CD14-positive monocyte (primary cell): ENCODE measurements around the gene TNNT2. TPM values are rescaled to one million over a fixed set of nuclear protein-coding genes. Genes with fewer than 3 reads are reported as not detected.

Source experiments
- DNase-seq, 3 donors: peaks; one replicate each; pipeline ENCODE4 v3.0.0-alpha.2; 2011 to 2022
- H2AFZ ChIP-seq: 2 replicates; pipeline ENCODE4 v1.6.0; 2012; ENCODE audit warnings: mild to moderate bottlenecking, low read depth, low read length, inconsistent platforms; ENCODE audit not compliant: insufficient read depth, poor library complexity, severe bottlenecking
- H3K27ac ChIP-seq, 2 donors: 1 replicate in 1 of 2; 2 replicates in 1 of 2; pipeline ENCODE4 v1.5.1; 2012 to 2013; ENCODE audit warnings: low read length in 2 of 2, control low read depth in 1 of 2, inconsistent platforms in 1 of 2, low read depth in 1 of 2, mild to moderate bottlenecking in 1 of 2
- H3K27me3 ChIP-seq, 2 donors: one replicate each; pipeline versions ENCODE4 v1.6.0 to v1.6.1; 2011 to 2013; ENCODE audit warnings: low read length in 2 of 2; ENCODE audit not compliant: control insufficient read depth in 2 of 2, insufficient read depth in 2 of 2
- H3K36me3 ChIP-seq, 2 donors: replicated peaks in 1 of 2; 1 replicate in 1 of 2; 2 replicates in 1 of 2; pipeline versions ENCODE4 v1.5.1 to v1.6.1; 2012 to 2013; ENCODE audit warnings: low read length in 2 of 2, control low read depth in 1 of 2, inconsistent platforms in 1 of 2, mild to moderate bottlenecking in 1 of 2; ENCODE audit not compliant: insufficient read depth in 2 of 2, control insufficient read depth in 1 of 2
- H3K4me1 ChIP-seq, 2 donors: 1 replicate in 1 of 2; 2 replicates in 1 of 2; pipeline versions ENCODE4 v1.5.1 to v1.6.1; 2012 to 2013; ENCODE audit warnings: low read length in 2 of 2, control low read depth in 1 of 2, inconsistent platforms in 1 of 2, mild to moderate bottlenecking in 1 of 2, moderate library complexity in 1 of 2; ENCODE audit not compliant: insufficient read depth in 2 of 2, control insufficient read depth in 1 of 2
- H3K4me2 ChIP-seq: replicated peaks from 2 replicates; pipeline ENCODE3; 2012; ENCODE audit warnings: low read length, moderate library complexity, mild to moderate bottlenecking; ENCODE audit not compliant: poor library complexity, severe bottlenecking; ENCODE audit errors: extremely low read depth
- H3K4me3 ChIP-seq, 3 experiments: fragments of 200-600 bp in 1 of 3; sonication (generic) in 1 of 3; replicated peaks in 1 of 3; 1 replicate in 2 of 3; 2 replicates in 1 of 3; pipeline ENCODE4 v1.5.1; 2011 to 2013; ENCODE audit warnings: low read length in 3 of 3, mild to moderate bottlenecking in 3 of 3, control low read depth in 2 of 3, low read depth in 2 of 3, inconsistent platforms in 1 of 3, moderate library complexity in 1 of 3
- H3K79me2 ChIP-seq: 2 replicates; pipeline ENCODE4 v1.6.0; 2012; ENCODE audit warnings: mild to moderate bottlenecking, control low read depth, inconsistent platforms, low read length, moderate library complexity; ENCODE audit not compliant: insufficient read depth
- H3K9ac ChIP-seq: 2 replicates; pipeline ENCODE4 v1.6.0; 2017; ENCODE audit warnings: low read length, mild to moderate bottlenecking; ENCODE audit not compliant: insufficient read depth, poor library complexity, severe bottlenecking
- H3K9me3 ChIP-seq, 2 donors: replicated peaks in 1 of 2; 1 replicate in 1 of 2; 2 replicates in 1 of 2; pipeline versions ENCODE4 v1.5.1 to v1.6.1; 2012 to 2013; ENCODE audit warnings: low read length in 2 of 2, control low read depth in 1 of 2; ENCODE audit not compliant: control insufficient read depth in 1 of 2, insufficient read depth in 1 of 2
- H4K20me1 ChIP-seq: 2 replicates; pipeline ENCODE4 v1.6.0; 2012; ENCODE audit warnings: mild to moderate bottlenecking, low read length, control low read depth, moderate library complexity; ENCODE audit not compliant: insufficient read depth
- H3K27ac Mint-ChIP-seq, 7 donors: one replicate each; pipeline ENCODE4 v1.8.0; 2020; ENCODE audit warnings: mild to moderate bottlenecking in 7 of 7, mixed read lengths in 7 of 7, moderate library complexity in 6 of 7, inconsistent platforms in 2 of 7
- H3K27me3 Mint-ChIP-seq, 3 donors: one replicate each; pipeline ENCODE4 v1.8.0; 2021 to 2022; ENCODE audit warnings: low read depth in 3 of 3, mild to moderate bottlenecking in 3 of 3, mixed read lengths in 3 of 3, moderate library complexity in 3 of 3, inconsistent platforms in 1 of 3
- H3K36me3 Mint-ChIP-seq, 2 donors: one replicate each; pipeline ENCODE4 v1.8.0; 2020; ENCODE audit warnings: mixed read lengths in 2 of 2, inconsistent platforms in 1 of 2, mild to moderate bottlenecking in 1 of 2
- H3K4me1 Mint-ChIP-seq: one replicate; pipeline ENCODE4 v1.8.0; 2020; ENCODE audit warnings: mild to moderate bottlenecking, mixed read lengths
- H3K4me3 Mint-ChIP-seq, 2 donors: one replicate each; pipeline ENCODE4 v1.8.0; 2020; ENCODE audit warnings: mild to moderate bottlenecking in 2 of 2, mixed read lengths in 2 of 2, moderate library complexity in 1 of 2
- H3K9me3 Mint-ChIP-seq, 7 donors: one replicate each; pipeline ENCODE4 v1.8.0; 2020 to 2022; ENCODE audit warnings: mixed read lengths in 7 of 7, mild to moderate bottlenecking in 6 of 7, moderate library complexity in 6 of 7, inconsistent platforms in 2 of 7
- CTCF ChIP-seq: fragments of 200-600 bp; IDR thresholded peaks from one replicate; pipeline ENCODE4 v1.8.0; 2022; ENCODE audit warnings: antibody characterized with exemption, mild to moderate bottlenecking
- WGBS: methylation state at CpG from one replicate; pipeline ENCODE4 v1.1.5; 2013; ENCODE audit warnings: missing lambda C conversion rate; ENCODE audit not compliant: insufficient coverage; 5-methylcytosine and 5-hydroxymethylcytosine counted together
- intact Hi-C, 2 donors: fragments of 100-400 bp; cut with micrococcal nuclease; formaldehyde crosslinking; loops; one replicate each; pipeline versions ENCODE4 v1.15.0 to v1.15.1; 2023
- polyA minus RNA-seq: library from RNA; depleted of rRNA, polyadenylated mRNA; stranded (reverse); fragments of >200 nt; gene quantifications from 2 replicates; pipeline ENCODE4 v1.2.3, GENCODE V29; 2012
- polyA plus RNA-seq, 3 donors: library from polyadenylated mRNA; depleted of rRNA in 1 of 3; unstranded in 2 of 3; stranded (reverse) in 1 of 3; fragments of 300-500 nt in 2 of 3; fragments of >200 nt in 1 of 3; fragmentation: Illumina TruSeq in 2 of 3; gene quantifications; 1 replicate in 2 of 3; 2 replicates in 1 of 3; pipeline ENCODE4 v1.2.3, GENCODE V29; 2012 to 2021
- total RNA-seq, 12 experiments: library from RNA in 1 of 12; stranded (reverse) in 1 of 12; fragments of 120-200 nt in 1 of 12; gene quantifications; one replicate each; pipeline ENCODE4 v1.2.4 and lab custom pipeline; 2013 to 2026; ENCODE audit warnings: mixed read lengths in 6 of 12, inconsistent platforms in 1 of 12

Gene TNNT2
- total RNA-seq (2013), result 0.19 TPM
- polyA plus RNA-seq (not detected), polyA minus RNA-seq (not detected in 2 replicates), total RNA-seq (lab: John Stamatoyannopoulos, UW) (0 to 0.75 (median 0) reads per million in 11 experiments)

DNA sequence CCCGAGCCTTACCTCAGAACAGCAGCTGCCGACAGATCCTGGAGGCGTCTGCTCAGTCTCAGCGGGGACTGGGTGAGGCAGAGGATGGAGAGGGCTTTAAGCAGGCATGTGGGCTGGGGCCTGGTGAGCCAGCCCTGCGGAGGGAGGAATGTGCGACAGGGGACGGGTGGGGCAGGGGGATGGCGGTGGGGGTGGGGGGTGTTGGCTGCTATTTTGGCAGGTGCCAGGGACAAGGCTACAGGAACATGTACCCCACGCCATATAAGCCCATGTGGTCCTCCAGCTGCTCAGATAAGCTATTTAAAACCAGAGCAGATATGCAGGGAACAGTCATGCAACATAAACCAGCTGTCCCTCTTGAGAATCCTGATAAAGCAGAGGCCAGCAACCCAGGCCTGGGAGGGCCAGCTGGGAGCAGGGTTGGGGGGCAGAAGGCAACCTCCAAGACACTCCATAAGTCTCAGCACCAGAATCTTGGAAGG, at the start of gene TNNT2:
TNNT2 (minus strand) TSS at position 70 of the 482 bp plus-strand sequence. CDS start 4,426 bp downstream, outside the sequence.
- DNase-seq, result no peak
- no peaks in the 10 kb centered on the region for H3K36me3 Mint-ChIP-seq
- no peak within 1 kb of the TSS for H3K4me3 Mint-ChIP-seq
- intact Hi-C loops, result no loop called here
- H3K9me3 ChIP-seq, result no peaks in the 10 kb centered on the region
- H3K79me2 ChIP-seq, result no peaks in the 10 kb centered on the region
- H3K4me1 ChIP-seq, result no peaks in the 10 kb centered on the region
- TF ChIP-seq CTCF, result no peak
- 57% methylated on average over 1 of the region's 9 CpGs for WGBS
- no peaks in the 10 kb centered on the region for H4K20me1 ChIP-seq
- H3K27ac ChIP-seq, result no peak within 1 kb of the TSS
- H2AFZ ChIP-seq, result no peak within 1 kb of the TSS
- H3K9ac ChIP-seq, result no peak within 1 kb of the TSS
- H3K27me3 Mint-ChIP-seq, result peaks cover 4 to 15% (median 11%) of the 10 kb centered on the region in 3 donors
- no peaks in the 10 kb centered on the region for H3K4me1 Mint-ChIP-seq
- no peak within 1 kb of the TSS for H3K4me3 ChIP-seq
- no peaks in the 10 kb centered on the region for H3K36me3 ChIP-seq
- no peaks in the 10 kb centered on the region for H3K9me3 Mint-ChIP-seq
- H3K27ac Mint-ChIP-seq, result no peak within 1 kb of the TSS
- H3K27me3 ChIP-seq, result peaks cover 0 to 5% of the 10 kb centered on the region in 2 donors
- H3K4me2 ChIP-seq, result no peak within 1 kb of the TSS

- WGBS, result 73% methylated on average over 5 of the region's 15 CpGs
Observed at GRCh38 chr1:201426479-201427310, 49.2 kb upstream of the TNNT2 start.

More at GRCh38 chr1:201426479-201427310, 49.2 kb upstream of the TNNT2 start:
- TF ChIP-seq CTCF, result no peak
- no peak overlapping the region for H3K9ac ChIP-seq
- no peaks in the 10 kb centered on the region for H3K79me2 ChIP-seq
- no peak for DNase-seq
- intact Hi-C loops, result no loop called here
- H3K9me3 ChIP-seq, result no peaks in the 10 kb centered on the region
- no peak overlapping the region for H2AFZ ChIP-seq
- no peak overlapping the region for H3K27ac ChIP-seq
- H3K4me3 ChIP-seq, result no peak overlapping the region
- Mint-ChIP-seq H3K36me3 (no peaks in the 10 kb centered on the region), H3K27ac (no peak overlapping the region), H3K4me1 (peaks cover 9% of the 10 kb centered on the region), H3K27me3 (peaks cover 3 to 7% (median 4%) of the 10 kb centered on the region in 3 donors), H3K9me3 (peaks cover 0 to 2% (median 0%) of the 10 kb centered on the region in 7 donors), H3K4me3 (no peak overlapping the region)
- no peak overlapping the region for H3K4me2 ChIP-seq
- no peaks in the 10 kb centered on the region for H3K27me3 ChIP-seq
- H3K36me3 ChIP-seq, result no peaks in the 10 kb centered on the region
- peaks cover 0 to 6% of the 10 kb centered on the region in 2 donors for H3K4me1 ChIP-seq
- H4K20me1 ChIP-seq, result no peaks in the 10 kb centered on the region
